ENCODE results near the gene SLC18A3. TPM values are rescaled to one million over a fixed set of nuclear protein-coding genes. Genes with fewer than 3 reads are reported as not detected.

SLC18A3 gene
- total RNA-seq, 4 donors from 2014 or later, result not detected

DNA sequence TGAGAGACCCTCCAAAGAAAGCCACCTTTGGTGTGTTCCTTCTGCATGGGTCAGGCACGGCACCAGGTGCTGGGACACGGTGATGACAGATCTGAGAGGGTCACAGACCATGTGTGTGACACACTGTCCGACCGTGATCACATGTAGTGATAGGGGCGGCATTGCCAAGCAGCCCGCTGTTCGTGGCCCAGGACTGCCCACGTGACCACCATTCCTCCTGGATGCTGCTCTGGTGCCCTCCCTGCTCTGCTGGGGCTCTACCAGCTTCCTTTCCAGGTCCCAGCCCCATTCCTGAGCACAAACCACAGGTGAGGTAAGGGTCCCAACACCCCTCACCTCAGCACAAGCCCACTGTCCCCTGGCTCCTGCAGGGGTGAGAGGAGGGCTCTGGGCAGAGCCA lies 10.1 kb upstream of the SLC18A3 start:
- H3K4me3 ChIP-seq (ENCODE audit: low read depth, poor library complexity, severe bottlenecking), result no peak overlapping the region
- TF ChIP-seq CTCF (IDR thresholded peaks at IDR 0.05) (no peak), POLR2A (IDR thresholded peaks at IDR 0.05) (no peak)
- DNase-seq (ENCODE audit: low spot score in 2 of 2), result no peak
- intact Hi-C loops (cut with DNase I; ENCODE audit: low total_unique reads), result loop anchor here (10.0 kb wide), 1 partner anchor 865 kb away; no protein-coding TSS in a partner anchor
- WGBS, 2 donors, result 87 to 94% methylated on average over 8 of the region's 8 CpGs

- WGBS, 2 donors, result 74 to 75% methylated on average over 4 of the region's 4 CpGs
- no peak for DNase-seq (ENCODE audit: low spot score in 2 of 2)
- intact Hi-C loops (cut with DNase I; ENCODE audit: low total_unique reads), result loop anchor here (10.0 kb wide), 1 partner anchor 866 kb away; no protein-coding TSS in a partner anchor
- H3K4me3 ChIP-seq (ENCODE audit: low read depth, poor library complexity, severe bottlenecking), result no peak overlapping the region
- TF ChIP-seq CTCF (IDR thresholded peaks at IDR 0.05) (no peak), POLR2A (IDR thresholded peaks at IDR 0.05) (no peak)
These were observed 9.2 kb upstream of the SLC18A3 start for GRCh38 chr10:49600781-49601400.

GRCh38 chr10:49601857-49602256 lies 8.3 kb upstream of the SLC18A3 start:
- DNase-seq (ENCODE audit: low spot score in 2 of 2), result peak in 1 of 2 donors; percentile 48
- intact Hi-C loops (cut with DNase I; ENCODE audit: low total_unique reads), result loop anchor here (10.0 kb wide), 1 partner anchor 867 kb away; no protein-coding TSS in a partner anchor
- 48 to 58% methylated on average over 7 of the region's 7 CpGs for WGBS, 2 donors
- H3K4me3 ChIP-seq (ENCODE audit: low read depth, poor library complexity, severe bottlenecking), result no peak overlapping the region
- TF ChIP-seq POLR2A (IDR thresholded peaks at IDR 0.05) (no peak), CTCF (IDR thresholded peaks at IDR 0.05) (no peak)

DNA sequence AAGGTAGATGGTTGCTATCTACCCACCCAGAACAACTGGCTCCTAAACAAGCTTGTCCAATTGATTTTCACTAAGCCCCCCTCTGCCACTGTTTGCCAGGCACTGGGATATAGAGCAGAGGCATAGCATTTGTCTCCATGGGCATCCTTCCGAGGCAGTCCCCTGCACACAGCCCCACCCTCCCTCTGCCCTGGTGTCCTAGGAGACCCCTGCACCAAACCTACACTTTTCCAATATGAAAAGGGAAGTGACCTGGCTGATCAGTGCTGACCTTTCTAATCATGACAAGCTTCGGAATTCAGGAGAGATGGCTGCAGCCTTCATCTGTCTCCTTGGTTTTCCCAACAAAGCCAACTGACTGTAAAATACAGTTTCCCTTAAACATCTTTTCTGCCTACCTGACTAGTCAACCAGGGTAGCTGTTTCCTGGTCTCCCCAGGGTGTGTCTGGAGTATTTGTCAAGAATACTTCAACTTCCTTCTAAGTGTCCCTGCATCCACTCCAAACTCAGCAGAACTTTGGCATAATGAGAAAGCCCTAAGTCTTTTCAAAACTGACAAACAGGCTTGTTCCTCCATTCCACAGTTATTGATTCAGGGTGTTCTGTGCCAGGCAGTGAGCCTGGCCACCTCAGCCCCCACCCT lies 7.6 kb upstream of the SLC18A3 start:
- DNase-seq (ENCODE audit: low spot score in 2 of 2), result peak in 1 of 2 donors; percentile 54
- 69 to 77% methylated on average over 2 of the region's 2 CpGs for WGBS, 2 donors
- TF ChIP-seq CTCF (IDR thresholded peaks at IDR 0.05) (no peak), POLR2A (IDR thresholded peaks at IDR 0.05) (no peak)
- intact Hi-C loops (cut with DNase I; ENCODE audit: low total_unique reads), result loop anchor here (10.0 kb wide), 1 partner anchor 868 kb away; no protein-coding TSS in a partner anchor
- no peak overlapping the region for H3K4me3 ChIP-seq (ENCODE audit: low read depth, poor library complexity, severe bottlenecking)

- DNase-seq (ENCODE audit: low spot score in 2 of 2), result peak in 1 of 2 donors; percentile 67
- TF ChIP-seq CTCF (IDR thresholded peaks at IDR 0.05), result no peak
- no peak for TF ChIP-seq POLR2A (IDR thresholded peaks at IDR 0.05)
- intact Hi-C loops (cut with DNase I; ENCODE audit: low total_unique reads), result loop anchor here (10.0 kb wide), 1 partner anchor 871 kb away; no protein-coding TSS in a partner anchor
These were observed 4.7 kb upstream of the SLC18A3 start for GRCh38 chr10:49605216-49605938.

More at GRCh38 chr10:49605216-49605938, 4.7 kb upstream of the SLC18A3 start:
- H3K4me3 ChIP-seq (ENCODE audit: low read depth, poor library complexity, severe bottlenecking), result no peak overlapping the region
- WGBS, 2 donors, result 31 to 36% methylated on average over 6 of the region's 6 CpGs
